Neural progenitor cell (in vitro differentiated cells): Measurements from ENCODE around the gene PSMG4. TPM values are rescaled to one million over a fixed set of nuclear protein-coding genes. Genes with fewer than 3 reads are reported as not detected.
A peak's percentile ranks its signal among the peaks of the same experiment; 100 is the strongest.

Source experiments
- DNase-seq: peaks from one replicate; pipeline ENCODE4 v3.0.0-alpha.2; 2016; ENCODE audit warnings: low spot score
- H2AFZ ChIP-seq: fragments of 200-600 bp; sonication (generic); replicated peaks from 2 replicates; pipeline ENCODE4 v1.6.1; 2016; ENCODE audit warnings: antibody characterized with exemption
- H3F3A ChIP-seq: fragments of 200-600 bp; sonication (generic); 2 replicates; pipeline ENCODE4 v1.6.1; 2016; ENCODE audit warnings: antibody characterized with exemption, low read depth
- H3K27ac ChIP-seq: fragments of 200-600 bp; sonication (generic); 2 replicates; pipeline ENCODE4 v1.5.1; 2016; ENCODE audit warnings: mild to moderate bottlenecking
- H3K27me3 ChIP-seq: fragments of 200-600 bp; sonication (generic); 2 replicates; pipeline ENCODE4 v1.6.1; 2016; ENCODE audit warnings: mild to moderate bottlenecking, moderate library complexity
- H3K36me3 ChIP-seq: fragments of 200-600 bp; sonication (generic); 2 replicates; pipeline ENCODE4 v1.5.1; 2016
- H3K4me1 ChIP-seq: fragments of 200-600 bp; sonication (generic); 2 replicates; pipeline ENCODE4 v1.6.1; 2016; ENCODE audit warnings: mixed run types
- H3K4me2 ChIP-seq: fragments of 200-600 bp; sonication (generic); 2 replicates; pipeline ENCODE4 v1.6.1; 2016
- H3K4me3 ChIP-seq: fragments of 200-600 bp; sonication (generic); 2 replicates; pipeline ENCODE4 v1.5.1; 2016
- H3K79me2 ChIP-seq: fragments of 200-600 bp; sonication (generic); 2 replicates; pipeline ENCODE4 v1.6.1; 2016; ENCODE audit warnings: low read depth
- H3K9ac ChIP-seq: fragments of 200-600 bp; sonication (generic); 2 replicates; pipeline ENCODE4 v1.6.1; 2016
- H3K9me3 ChIP-seq: fragments of 200-600 bp; sonication (generic); 2 replicates; pipeline ENCODE4 v1.5.1; 2016; ENCODE audit warnings: low read depth
- H4K20me1 ChIP-seq: fragments of 200-600 bp; sonication (generic); 2 replicates; pipeline ENCODE4 v1.6.1; 2016; ENCODE audit warnings: low read depth
- H3K27ac Mint-ChIP-seq: 3 replicates; pipeline ENCODE4 v1.8.0; 2021; ENCODE audit warnings: mixed read lengths
- H3K27me3 Mint-ChIP-seq: 2 replicates; pipeline ENCODE4 v1.8.0; 2022; ENCODE audit warnings: low read depth, mild to moderate bottlenecking, inconsistent platforms, moderate library complexity, mixed read lengths; ENCODE audit not compliant: insufficient read depth
- H3K36me3 Mint-ChIP-seq: 3 replicates; pipeline ENCODE4 v1.8.0; 2021; ENCODE audit warnings: mixed read lengths
- H3K4me1 Mint-ChIP-seq: 3 replicates; pipeline ENCODE4 v1.8.0; 2021; ENCODE audit warnings: mixed read lengths
- H3K4me3 Mint-ChIP-seq: 3 replicates; pipeline ENCODE4 v1.8.0; 2021; ENCODE audit warnings: mild to moderate bottlenecking, moderate library complexity, mixed read lengths
- H3K9me3 Mint-ChIP-seq: 3 replicates; pipeline ENCODE4 v1.8.0; 2020; ENCODE audit warnings: mixed read lengths
- EZH2 ChIP-seq: fragments of 200-600 bp; sonication (generic); IDR thresholded peaks from 2 replicates; pipeline ENCODE4 v1.6.1; 2017; ENCODE audit warnings: antibody characterized with exemption, mild to moderate bottlenecking, moderate library complexity
- EZH2phosphoT487 ChIP-seq: fragments of 200-600 bp; sonication (generic); IDR thresholded peaks from 2 replicates; pipeline ENCODE4 v1.6.1; 2017; ENCODE audit warnings: antibody characterized with exemption
- total RNA-seq: library from RNA; depleted of rRNA; stranded (reverse); fragments of >200 nt; gene quantifications from 2 replicates; pipeline ENCODE4 v1.2.3, GENCODE V29; 2015; ENCODE audit warnings: low replicate concordance
- TF ChIP-seq, protein P1 (sequence below): fragments of 200-600 bp; sonication (generic); IDR thresholded peaks from 2 replicates; pipeline ENCODE4 v1.5.1; 2017; ENCODE audit warnings: antibody characterized with exemption, mild to moderate bottlenecking

Gene PSMG4
- total RNA-seq, 1 donor from 2014 or later, result 15.2 TPM

DNA sequence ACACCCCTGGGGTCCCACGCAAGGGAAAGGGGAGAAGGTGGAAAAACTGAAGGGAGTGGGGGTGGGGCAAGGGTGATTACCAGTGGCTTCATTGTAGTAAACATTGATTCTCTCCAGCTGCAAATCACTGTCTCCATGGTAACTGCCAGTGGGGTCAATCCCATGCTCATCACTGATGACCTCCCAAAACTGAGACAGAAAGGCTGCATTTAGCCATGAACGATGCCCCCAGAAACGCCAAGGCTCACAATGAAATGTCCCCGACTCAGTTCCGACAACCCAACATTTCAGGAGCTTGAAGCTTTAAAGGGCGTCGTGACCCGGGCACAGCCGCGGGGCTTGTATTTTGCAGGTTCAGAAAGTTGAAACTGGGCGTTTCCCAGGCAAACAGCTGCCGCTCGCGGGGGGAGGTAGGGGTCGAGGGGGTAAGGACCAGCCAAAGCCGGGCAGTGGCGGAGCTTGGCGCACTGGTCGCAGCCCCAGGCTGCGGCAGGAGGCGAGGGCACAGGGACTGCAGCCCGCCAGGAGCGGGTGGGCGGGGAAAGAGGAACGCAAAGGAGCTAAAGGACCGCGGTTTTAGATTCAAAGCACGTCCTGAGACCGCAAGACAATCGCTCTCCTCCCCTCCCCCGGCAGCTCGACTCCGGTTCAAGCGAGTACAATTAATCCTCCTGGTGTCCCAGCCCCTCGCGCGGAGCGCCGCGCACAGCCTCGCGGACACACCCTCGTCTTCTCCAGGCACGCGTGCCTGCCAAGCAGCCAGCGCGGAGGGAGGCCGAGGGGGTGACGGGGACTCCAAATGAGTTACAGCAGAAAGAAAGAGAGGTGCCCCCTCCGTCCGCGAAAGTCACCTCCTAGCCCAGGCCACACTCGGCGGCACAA is 32.0 kb upstream of the PSMG4 start:
- Histone ChIP-seq H3K4me2 (peak overlapping the region; percentile 87), H3K27ac (peak overlapping the region; percentile 74), H3K4me3 (peak overlapping the region; percentile 95), H3K79me2 (peaks cover 30% of the 10 kb centered on the region), H3K9ac (peak overlapping the region; percentile 89), H3F3A (peaks cover 51% of the 10 kb centered on the region), H3K27me3 (peaks cover 23% of the 10 kb centered on the region), H4K20me1 (peaks cover 42% of the 10 kb centered on the region), H3K4me1 (peaks cover 22% of the 10 kb centered on the region), H3K36me3 (peaks cover 8% of the 10 kb centered on the region), H2AFZ (no peak overlapping the region), H3K9me3 (no peaks in the 10 kb centered on the region)
- Mint-ChIP-seq H3K4me1 (peaks cover 41% of the 10 kb centered on the region), H3K4me3 (peak overlapping the region; percentile 98), H3K27me3 (peaks cover 11% of the 10 kb centered on the region), H3K27ac (peak overlapping the region; percentile 57), H3K36me3 (peaks cover 27% of the 10 kb centered on the region), H3K9me3 (peaks cover 14% of the 10 kb centered on the region)
- TF ChIP-seq EZH2 (no peak), EZH2phosphoT487 (no peak)
- TF ChIP-seq, protein P1, sequence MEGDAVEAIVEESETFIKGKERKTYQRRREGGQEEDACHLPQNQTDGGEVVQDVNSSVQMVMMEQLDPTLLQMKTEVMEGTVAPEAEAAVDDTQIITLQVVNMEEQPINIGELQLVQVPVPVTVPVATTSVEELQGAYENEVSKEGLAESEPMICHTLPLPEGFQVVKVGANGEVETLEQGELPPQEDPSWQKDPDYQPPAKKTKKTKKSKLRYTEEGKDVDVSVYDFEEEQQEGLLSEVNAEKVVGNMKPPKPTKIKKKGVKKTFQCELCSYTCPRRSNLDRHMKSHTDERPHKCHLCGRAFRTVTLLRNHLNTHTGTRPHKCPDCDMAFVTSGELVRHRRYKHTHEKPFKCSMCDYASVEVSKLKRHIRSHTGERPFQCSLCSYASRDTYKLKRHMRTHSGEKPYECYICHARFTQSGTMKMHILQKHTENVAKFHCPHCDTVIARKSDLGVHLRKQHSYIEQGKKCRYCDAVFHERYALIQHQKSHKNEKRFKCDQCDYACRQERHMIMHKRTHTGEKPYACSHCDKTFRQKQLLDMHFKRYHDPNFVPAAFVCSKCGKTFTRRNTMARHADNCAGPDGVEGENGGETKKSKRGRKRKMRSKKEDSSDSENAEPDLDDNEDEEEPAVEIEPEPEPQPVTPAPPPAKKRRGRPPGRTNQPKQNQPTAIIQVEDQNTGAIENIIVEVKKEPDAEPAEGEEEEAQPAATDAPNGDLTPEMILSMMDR, result no peak
- DNase-seq, result peak; percentile 91

DNA sequence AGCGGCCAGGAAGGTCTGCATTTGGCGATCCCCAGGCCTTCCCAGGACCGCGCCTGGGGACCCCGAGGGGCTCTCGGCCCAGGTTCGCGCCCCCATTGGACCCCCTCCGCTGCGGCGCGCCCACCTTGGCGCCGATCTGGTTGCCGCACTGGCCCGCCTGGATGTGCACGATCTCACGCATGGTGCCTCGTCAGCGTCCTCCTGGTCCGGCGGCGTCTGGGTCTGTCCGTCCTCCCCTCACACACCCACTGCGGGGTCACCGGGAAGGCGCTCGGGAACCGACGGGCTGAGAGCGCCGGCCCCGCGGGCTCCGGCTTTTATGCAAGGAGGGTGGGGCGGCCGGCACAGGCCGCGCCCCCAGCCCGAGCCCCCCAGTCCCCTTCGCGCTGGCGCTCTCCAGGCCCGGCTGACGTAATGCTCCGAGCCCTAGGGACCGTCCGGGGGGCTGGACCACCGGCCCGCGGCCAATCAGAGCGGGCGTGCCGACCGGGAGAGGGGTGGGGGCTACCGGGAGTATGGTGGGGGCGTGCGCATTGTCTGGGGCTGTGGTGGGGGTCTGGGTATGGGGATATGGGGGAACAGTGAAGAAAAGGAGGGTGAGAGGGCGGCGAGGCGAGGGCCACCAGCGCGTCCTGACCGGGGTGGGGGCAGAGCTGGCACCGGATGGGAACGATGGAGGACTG is 31.2 kb upstream of the PSMG4 start, which contains the start of gene TUBB2B:
TUBB2B (minus strand) TSS at position 291 of the 683 bp plus-strand sequence; CDS start at position 181, 110 bp downstream.
- no peaks in the 10 kb centered on the region for H3K9me3 ChIP-seq
- peak within 1 kb of the TSS; percentile 95 for H3K4me3 ChIP-seq
- H3K9ac ChIP-seq, result peak within 1 kb of the TSS; percentile 89
- peaks cover 26% of the 10 kb centered on the region for H3K4me1 ChIP-seq
- peaks cover 51% of the 10 kb centered on the region for H3F3A ChIP-seq
- Mint-ChIP-seq H3K9me3 (peaks cover 8% of the 10 kb centered on the region), H3K36me3 (peaks cover 21% of the 10 kb centered on the region), H3K4me1 (peaks cover 38% of the 10 kb centered on the region), H3K27me3 (peaks cover 6% of the 10 kb centered on the region), H3K27ac (peak within 1 kb of the TSS; percentile 96), H3K4me3 (peak within 1 kb of the TSS; percentile 98)
- peak within 1 kb of the TSS; percentile 74 for H3K27ac ChIP-seq
- H3K4me2 ChIP-seq, result peak within 1 kb of the TSS; percentile 87
- DNase-seq, result peak; percentile 96
- peaks cover 30% of the 10 kb centered on the region for H3K79me2 ChIP-seq
- TF ChIP-seq, protein P1, result no peak
- TF ChIP-seq EZH2phosphoT487, result no peak
- TF ChIP-seq EZH2, result no peak
- peaks cover 42% of the 10 kb centered on the region for H4K20me1 ChIP-seq
- peaks cover 8% of the 10 kb centered on the region for H3K36me3 ChIP-seq
- H2AFZ ChIP-seq, result peak within 1 kb of the TSS; percentile 68
- peaks cover 26% of the 10 kb centered on the region for H3K27me3 ChIP-seq

DNA sequence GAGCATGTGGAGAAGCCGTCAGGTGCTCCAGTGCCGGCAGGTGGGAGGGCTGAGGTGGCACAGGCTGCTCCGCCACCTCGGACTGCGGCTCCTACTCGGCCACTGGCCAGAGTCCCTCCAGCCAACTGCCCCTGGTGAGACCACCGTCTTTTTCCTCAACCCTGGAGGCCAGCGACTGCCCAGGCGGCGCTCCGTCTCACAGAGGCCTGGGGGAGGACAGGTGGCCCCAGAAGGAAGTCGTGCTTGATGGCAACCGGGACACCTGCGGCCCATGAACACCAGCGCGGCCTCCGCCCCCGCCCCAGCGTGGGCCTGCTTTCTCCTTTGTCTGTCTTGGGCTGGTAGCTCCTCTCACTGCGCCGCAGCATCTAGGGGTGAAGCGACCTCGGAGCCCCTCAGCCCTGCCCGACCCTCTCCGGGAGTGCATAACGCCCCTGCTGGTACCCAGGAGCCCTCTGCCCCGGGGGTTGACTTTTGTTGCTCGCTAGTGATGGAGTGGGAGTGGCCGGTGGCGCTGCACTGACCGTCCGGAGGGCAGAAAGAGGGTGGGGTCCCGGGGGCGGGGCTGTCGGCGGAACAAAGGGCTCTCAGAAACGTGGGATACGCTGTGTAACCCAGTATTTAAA is 30.6 kb upstream of the PSMG4 start:
- H3K9me3 Mint-ChIP-seq, result peaks cover 8% of the 10 kb centered on the region
- H3K27ac Mint-ChIP-seq, result peak overlapping the region; percentile 96
- Histone ChIP-seq H3K9ac (no peak overlapping the region), H2AFZ (peak overlapping the region; percentile 68), H3K4me3 (peak overlapping the region; percentile 95), H3K4me2 (peak overlapping the region; percentile 87), H3K9me3 (no peaks in the 10 kb centered on the region), H3K79me2 (peaks cover 30% of the 10 kb centered on the region), H3K27ac (peak overlapping the region; percentile 60), H4K20me1 (peaks cover 38% of the 10 kb centered on the region), H3F3A (peaks cover 51% of the 10 kb centered on the region), H3K36me3 (peaks cover 8% of the 10 kb centered on the region), H3K4me1 (peaks cover 30% of the 10 kb centered on the region), H3K27me3 (peaks cover 32% of the 10 kb centered on the region)
- H3K4me3 Mint-ChIP-seq, result peak overlapping the region; percentile 98
- TF ChIP-seq EZH2phosphoT487, result no peak
- TF ChIP-seq, protein P1, result peak; percentile 25
- H3K4me1 Mint-ChIP-seq, result peaks cover 45% of the 10 kb centered on the region
- DNase-seq, result peak; percentile 88
- peaks cover 6% of the 10 kb centered on the region for H3K27me3 Mint-ChIP-seq
- H3K36me3 Mint-ChIP-seq, result peaks cover 21% of the 10 kb centered on the region
